Measurements from ENCODE around the gene PPIP5K1. TPM values are rescaled to one million over a fixed set of nuclear protein-coding genes. Genes with fewer than 3 reads are reported as not detected.

PPIP5K1 gene
- polyA plus RNA-seq, 1 donor (not counting 4 experiments of a cell fraction or from before 2014, with no cell fraction given): 52.9 TPM

GRCh38 chr15:43550527-43551363, 39.3 kb downstream of the PPIP5K1 start:
- no peak for FAIRE-seq
- no peak overlapping the region for H2AFZ ChIP-seq (ENCODE audit: control insufficient read depth, low read length)
- H3K4me2 ChIP-seq (ENCODE audit: control insufficient read depth, extremely low read depth, insufficient read depth, low read depth, low read length): no peak overlapping the region

GRCh38 chr15:43547539-43547938, 42.5 kb downstream of the PPIP5K1 start:
- Histone ChIP-seq H3K4me2 (ENCODE audit: control insufficient read depth, extremely low read depth, insufficient read depth, low read depth, low read length) (no peak overlapping the region), H2AFZ (ENCODE audit: control insufficient read depth, low read length) (no peak overlapping the region), H4K20me1 (ENCODE audit: control insufficient read depth, extremely low read depth, insufficient read depth, low read length) (no peaks in the 10 kb centered on the region), H3K9ac (ENCODE audit: control insufficient read depth, extremely low read depth, insufficient read depth, low read length) (no peak overlapping the region), H3K4me3 (ENCODE audit: control insufficient read depth in 2 of 3, extremely low read depth in 1 of 3, insufficient read depth in 2 of 3, low read depth in 1 of 3, low read length in 3 of 3) (no peak overlapping the region), H3K79me2 (ENCODE audit: control insufficient read depth, insufficient read depth, low read length) (no peaks in the 10 kb centered on the region), H3K27me3 (ENCODE audit: control insufficient read depth, extremely low read depth, insufficient read depth, low read length) (no peaks in the 10 kb centered on the region), H3K27ac (ENCODE audit: control insufficient read depth, insufficient read depth, low read length) (no peak overlapping the region), H3K4me1 (ENCODE audit: control insufficient read depth, extremely low read depth, insufficient read depth, low read length) (no peaks in the 10 kb centered on the region), H3K36me3 (ENCODE audit: control insufficient read depth in 2 of 2, extremely low read depth in 1 of 2, insufficient read depth in 2 of 2, low read length in 2 of 2) (peaks cover 5% of the 10 kb centered on the region in 2 experiments), H3K9me1 (ENCODE audit: control insufficient read depth, extremely low read depth, insufficient read depth, low read length) (no peaks in the 10 kb centered on the region), H3K9me3 (ENCODE audit: control insufficient read depth, low read depth, low read length) (no peaks in the 10 kb centered on the region)
- no peak for DNase-seq (ENCODE audit: low read depth, low spot score)
- TF ChIP-seq EZH2 (IDR thresholded peaks at IDR 0.05; ENCODE audit: low read length) (no peak), CTCF (optimal IDR thresholded peaks at IDR 0.05 in 1 of 3, IDR thresholded peaks at IDR 0.05 in 1 of 3, conservative IDR thresholded peaks at IDR 0.05 in 1 of 3; ENCODE audit: extremely low read depth in 1 of 3, insufficient read depth in 2 of 3, low read length in 3 of 3) (no peak)
- dilution Hi-C loops (cut with MboI; ENCODE audit: extremely low pct_ligation_motif_present, low sequenced_read_pairs): no loop called here
- no peak for FAIRE-seq

More at GRCh38 chr15:43550527-43551363, 39.3 kb downstream of the PPIP5K1 start:
- no peaks in the 10 kb centered on the region for H3K27me3 ChIP-seq (ENCODE audit: control insufficient read depth, extremely low read depth, insufficient read depth, low read length)
- no peaks in the 10 kb centered on the region for H3K79me2 ChIP-seq (ENCODE audit: control insufficient read depth, insufficient read depth, low read length)
- dilution Hi-C loops (cut with MboI; ENCODE audit: extremely low pct_ligation_motif_present, low sequenced_read_pairs): no loop called here
- H3K36me3 ChIP-seq (ENCODE audit: control insufficient read depth in 2 of 2, extremely low read depth in 1 of 2, insufficient read depth in 2 of 2, low read length in 2 of 2): peaks cover 5% of the 10 kb centered on the region in 2 experiments
- no peaks in the 10 kb centered on the region for H3K4me1 ChIP-seq (ENCODE audit: control insufficient read depth, extremely low read depth, insufficient read depth, low read length)
- H3K9me3 ChIP-seq (ENCODE audit: control insufficient read depth, low read depth, low read length): no peaks in the 10 kb centered on the region
- H3K4me3 ChIP-seq (ENCODE audit: control insufficient read depth in 2 of 3, extremely low read depth in 1 of 3, insufficient read depth in 2 of 3, low read depth in 1 of 3, low read length in 3 of 3): no peak overlapping the region
- no peaks in the 10 kb centered on the region for H3K9me1 ChIP-seq (ENCODE audit: control insufficient read depth, extremely low read depth, insufficient read depth, low read length)
- no peak overlapping the region for H3K27ac ChIP-seq (ENCODE audit: control insufficient read depth, insufficient read depth, low read length)
- TF ChIP-seq CTCF (optimal IDR thresholded peaks at IDR 0.05 in 1 of 3, IDR thresholded peaks at IDR 0.05 in 1 of 3, conservative IDR thresholded peaks at IDR 0.05 in 1 of 3; ENCODE audit: extremely low read depth in 1 of 3, insufficient read depth in 2 of 3, low read length in 3 of 3) (no peak), EZH2 (IDR thresholded peaks at IDR 0.05; ENCODE audit: low read length) (no peak)
- no peak overlapping the region for H3K9ac ChIP-seq (ENCODE audit: control insufficient read depth, extremely low read depth, insufficient read depth, low read length)
- H4K20me1 ChIP-seq (ENCODE audit: control insufficient read depth, extremely low read depth, insufficient read depth, low read length): no peaks in the 10 kb centered on the region
- no peak for DNase-seq (ENCODE audit: low read depth, low spot score)
